GM23338 (cell line): ENCODE data around the gene ONECUT1.

ENCODE experiments used
- CREB1 ChIP-seq: fragments of 250-450 bp; sonication (Bioruptor Pico); IDR thresholded peaks from 2 replicates; pipeline ENCODE4 v1.5.0; 2020; ENCODE audit warnings: low read depth, mild to moderate bottlenecking, moderate library complexity
- CTCF ChIP-seq, 2 experiments: fragments of 200-600 bp in 1 of 2; sonication (generic) in 1 of 2; conservative IDR thresholded peaks; 2 replicates each; pipeline versions ENCODE4 v1.5.1 to v1.6.1; 2016 to 2017; ENCODE audit warnings: antibody characterized with exemption in 2 of 2, low read depth in 2 of 2, mild to moderate bottlenecking in 2 of 2, moderate library complexity in 1 of 2
- EZH2 ChIP-seq: fragments of 200-600 bp; sonication (generic); IDR thresholded peaks from one replicate; pipeline ENCODE4 v1.8.0; 2017; ENCODE audit warnings: antibody characterized with exemption, mild to moderate bottlenecking, low read depth; ENCODE audit not compliant: unreplicated experiment
- EZH2phosphoT487 ChIP-seq: fragments of 200-600 bp; sonication (generic); IDR thresholded peaks from one replicate; pipeline ENCODE4 v1.8.1; 2018; ENCODE audit warnings: antibody characterized with exemption; ENCODE audit not compliant: unreplicated experiment
- NANOG ChIP-seq: IDR thresholded peaks from 2 replicates; pipeline ENCODE4 v1.6.1; 2016; ENCODE audit warnings: antibody characterized with exemption, borderline replicate concordance
- POLR2AphosphoS5 ChIP-seq: IDR thresholded peaks from 2 replicates; pipeline ENCODE4 v1.6.1; 2016; ENCODE audit warnings: antibody characterized with exemption, low read depth
- REST ChIP-seq: IDR thresholded peaks from one replicate; pipeline ENCODE4 v1.6.1; 2018; ENCODE audit warnings: antibody characterized with exemption; ENCODE audit not compliant: unreplicated experiment
- STAT1 ChIP-seq: IDR thresholded peaks from one replicate; pipeline ENCODE4 v1.6.1; 2016; ENCODE audit warnings: antibody characterized with exemption; ENCODE audit not compliant: unreplicated experiment
- ZNF331 ChIP-seq: fragments of 250-450 bp; sonication (Bioruptor Pico); IDR thresholded peaks from 2 replicates; pipeline ENCODE4 v1.5.0; 2020; ENCODE audit warnings: low read depth, mild to moderate bottlenecking, moderate library complexity

- TF ChIP-seq CTCF (conservative IDR thresholded peaks at IDR 0.05; ENCODE audit: low read depth in 2 of 2) (no peak), CREB1 (no peak), EZH2 (no peak), POLR2AphosphoS5 (peak; percentile 39; the same call in 1 of the 2 replicates), ZNF331 (CRISPR knock-in tag) (no peak), EZH2phosphoT487 (no peak), STAT1 (no peak), NANOG (no peak), REST (no peak)
Observed at GRCh38 chr15:52804526-52805081, 14.5 kb upstream of the ONECUT1 start.
